HG02678 (cell line): ENCODE data around the gene C3orf20.
"Not testable (repeated sequence)": the region's sequence is repeated elsewhere in the genome, so short reads cannot be mapped to it uniquely, and the experiment has no call there.

Experiments
- ATAC-seq: cut with Tn5 transposase; IDR thresholded peaks from one replicate; pipeline ENCODE4 v1.9.1; 2021; ENCODE audit warnings: mild to moderate bottlenecking, moderate library complexity; ENCODE audit not compliant: unreplicated experiment

The C3orf20 gene

GRCh38 chr3:14752979-14753378 is 78.0 kb downstream of the C3orf20 start:
- ATAC-seq = not testable (repeated sequence)

DNA sequence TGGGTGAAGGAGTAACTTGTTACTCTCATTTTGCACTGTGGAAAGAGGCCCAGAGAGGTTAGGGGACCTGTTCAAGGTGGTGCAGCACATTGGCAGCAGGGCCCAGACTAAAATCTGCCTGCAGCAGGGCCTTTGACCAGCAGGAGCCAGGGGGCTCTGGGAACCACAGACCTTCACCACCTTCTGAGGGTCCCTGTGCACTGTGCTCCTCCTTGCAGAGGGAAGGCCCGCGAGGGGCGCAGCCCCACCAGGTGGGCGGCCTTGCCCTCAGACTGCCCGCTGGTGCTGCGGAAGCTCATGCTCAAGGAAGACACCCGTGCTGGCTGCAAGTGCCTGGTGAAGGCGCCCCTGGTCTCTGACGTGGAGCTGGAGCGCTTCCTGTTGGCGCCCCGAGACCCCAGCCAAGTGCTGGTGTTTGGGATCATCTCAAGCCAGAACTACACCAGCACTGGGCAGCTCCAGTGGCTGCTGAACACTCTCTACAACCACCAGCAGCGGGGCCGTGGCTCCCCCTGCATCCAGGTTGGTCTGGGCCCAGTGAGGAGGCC is 82.3 kb downstream of the C3orf20 start:
- ATAC-seq = no peak

- no peak for ATAC-seq
Measured at GRCh38 chr3:14758297-14758696, 83.4 kb downstream of the C3orf20 start.

DNA sequence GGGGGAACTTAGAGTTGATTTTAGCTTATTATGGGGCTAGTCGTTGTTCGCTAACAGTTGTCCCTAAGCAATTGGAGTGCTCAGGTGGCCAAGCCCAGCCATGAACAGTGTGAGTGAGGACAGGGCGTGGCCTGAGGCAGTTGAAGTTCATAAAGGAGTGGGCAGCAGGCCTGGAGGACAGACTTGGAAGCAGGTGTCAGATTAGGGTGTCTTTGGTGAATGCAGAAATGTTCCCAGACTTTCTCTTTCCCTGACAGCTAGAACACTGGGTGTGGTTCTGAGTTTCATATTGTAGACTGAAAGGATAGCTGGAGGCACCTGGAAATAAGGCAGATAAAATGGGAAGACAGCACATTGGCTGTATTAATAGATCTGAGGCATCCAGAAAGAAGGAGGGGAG is 84.0 kb downstream of the C3orf20 start:
- ATAC-seq = no peak

DNA sequence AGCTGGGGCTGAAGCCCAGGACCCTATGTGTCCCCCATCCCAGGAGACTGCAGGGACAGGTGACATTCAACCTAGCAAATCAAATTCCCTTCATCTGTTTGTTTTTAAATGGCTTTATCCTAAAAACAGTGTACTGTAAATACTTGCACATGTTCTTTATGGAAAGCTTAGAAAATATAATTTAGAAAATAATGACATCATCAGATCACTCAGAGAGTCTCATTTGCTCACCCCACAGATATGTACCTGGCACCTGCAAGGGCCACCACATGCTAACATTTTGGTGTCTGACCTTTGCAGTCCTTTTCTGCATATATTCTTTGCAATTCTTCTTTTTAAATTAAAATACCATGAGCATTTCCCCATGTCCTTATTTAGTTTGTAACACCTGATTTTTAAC is 85.2 kb downstream of the C3orf20 start:
- no peak for ATAC-seq

GRCh38 chr3:14761121-14761672 is 86.3 kb downstream of the C3orf20 start:
- no peak for ATAC-seq

- no peak for ATAC-seq
Measured at GRCh38 chr3:14761866-14762265, 86.9 kb downstream of the C3orf20 start.

DNA sequence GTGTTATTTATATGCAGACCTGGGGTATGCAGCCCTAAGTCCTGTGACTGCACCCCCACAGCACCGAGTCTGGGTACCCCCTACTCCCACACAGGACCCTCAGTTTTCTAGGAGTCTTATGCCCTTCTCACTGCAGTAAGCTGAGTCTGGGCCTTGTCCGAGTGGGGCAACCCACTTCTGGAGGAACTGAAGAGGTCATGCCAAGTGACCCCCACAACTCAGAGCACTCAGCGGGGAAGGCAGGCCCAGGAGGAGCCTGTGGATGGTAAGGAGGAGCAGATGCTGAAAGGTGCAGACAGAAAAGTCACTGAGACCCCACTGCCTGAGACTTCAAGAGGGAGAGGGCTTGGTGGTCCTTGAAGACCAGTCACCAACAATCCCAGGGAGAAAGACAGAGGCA is 87.8 kb downstream of the C3orf20 start:
- ATAC-seq = no peak

GRCh38 chr3:14764331-14765059 is 89.6 kb downstream of the C3orf20 start:
- ATAC-seq = no peak

GRCh38 chr3:14765060-14765400 is 90.1 kb downstream of the C3orf20 start:
- ATAC-seq = no peak

GRCh38 chr3:14765576-14766427 is 90.9 kb downstream of the C3orf20 start:
- no peak for ATAC-seq

DNA sequence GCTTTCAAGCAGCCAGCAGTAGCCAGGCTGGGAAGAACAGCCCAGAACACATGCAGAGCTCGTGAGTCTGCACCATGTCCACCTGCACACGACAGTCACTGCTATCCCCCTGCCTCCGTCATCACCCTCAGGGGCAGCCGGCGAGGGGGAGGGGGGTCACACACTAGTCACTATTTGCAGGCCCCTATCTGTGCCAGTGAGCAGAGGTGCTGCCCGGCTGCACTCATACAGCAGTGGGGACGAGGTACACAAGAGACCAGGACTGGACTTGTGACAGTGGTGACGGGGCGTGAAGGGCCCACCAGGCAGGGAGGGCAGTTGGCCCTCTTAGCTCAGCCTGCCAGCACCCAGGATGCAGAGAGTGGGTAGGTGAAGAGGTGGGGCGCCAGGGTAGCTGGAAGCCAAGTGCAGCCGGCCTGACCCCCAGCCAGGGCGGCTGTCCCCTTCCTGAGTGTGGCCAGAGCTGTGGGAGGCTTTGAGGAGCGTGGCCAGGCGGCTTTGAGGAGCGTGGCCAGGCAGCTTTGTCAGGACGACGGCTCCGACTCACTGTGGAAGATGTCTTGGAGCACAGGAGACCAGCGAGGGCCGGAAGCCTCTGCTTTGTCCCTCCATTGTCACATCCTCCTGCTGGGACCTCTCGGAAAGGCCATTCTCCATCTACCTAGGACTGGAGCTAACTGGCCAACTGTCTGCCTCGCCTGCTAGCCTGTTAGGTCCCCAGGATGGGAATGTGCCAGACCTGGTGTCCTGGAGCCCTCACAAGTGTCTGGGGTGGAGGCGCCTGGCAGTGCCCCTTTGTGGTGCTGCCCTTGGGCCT is 91.7 kb downstream of the C3orf20 start:
- no peak for ATAC-seq

DNA sequence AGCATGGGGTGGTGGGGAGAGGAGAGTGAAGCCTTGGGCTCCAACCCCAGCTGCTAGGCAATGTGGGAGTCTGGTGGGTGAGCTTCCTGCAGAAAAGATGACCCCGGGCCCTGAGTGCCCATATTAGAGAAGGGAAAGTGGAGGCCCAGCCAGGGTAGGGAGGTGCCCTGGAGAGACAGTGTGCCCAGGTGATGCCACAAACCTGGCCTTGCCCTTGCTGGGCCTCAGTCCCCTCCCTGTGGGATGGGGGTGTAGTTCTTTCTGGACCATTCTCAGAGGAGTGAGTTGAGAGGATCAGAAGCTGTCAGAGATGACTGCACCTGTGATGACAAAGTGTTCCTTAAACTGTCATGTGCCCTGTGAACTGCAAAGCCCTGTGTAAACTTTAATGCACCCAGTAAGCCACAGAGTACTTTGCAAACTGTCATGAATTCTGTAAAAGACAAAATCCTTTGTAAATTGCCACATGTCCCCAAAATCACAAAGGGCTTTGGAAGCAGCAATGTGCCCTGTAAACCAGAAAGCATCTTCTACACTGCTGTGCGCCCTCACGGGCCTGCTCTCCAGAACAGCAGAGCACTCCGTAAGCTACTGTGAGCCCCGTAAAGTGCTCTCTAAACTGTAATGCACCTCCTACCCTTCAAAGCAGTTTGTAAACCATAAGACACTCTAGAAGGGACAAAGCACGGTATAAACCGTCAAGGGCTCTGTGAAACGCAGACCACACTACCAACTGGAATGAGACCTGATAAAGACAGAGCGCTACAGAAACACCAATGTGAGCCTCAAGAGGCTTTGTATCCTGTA is 92.5 kb downstream of the C3orf20 start:
- no peak for ATAC-seq

DNA sequence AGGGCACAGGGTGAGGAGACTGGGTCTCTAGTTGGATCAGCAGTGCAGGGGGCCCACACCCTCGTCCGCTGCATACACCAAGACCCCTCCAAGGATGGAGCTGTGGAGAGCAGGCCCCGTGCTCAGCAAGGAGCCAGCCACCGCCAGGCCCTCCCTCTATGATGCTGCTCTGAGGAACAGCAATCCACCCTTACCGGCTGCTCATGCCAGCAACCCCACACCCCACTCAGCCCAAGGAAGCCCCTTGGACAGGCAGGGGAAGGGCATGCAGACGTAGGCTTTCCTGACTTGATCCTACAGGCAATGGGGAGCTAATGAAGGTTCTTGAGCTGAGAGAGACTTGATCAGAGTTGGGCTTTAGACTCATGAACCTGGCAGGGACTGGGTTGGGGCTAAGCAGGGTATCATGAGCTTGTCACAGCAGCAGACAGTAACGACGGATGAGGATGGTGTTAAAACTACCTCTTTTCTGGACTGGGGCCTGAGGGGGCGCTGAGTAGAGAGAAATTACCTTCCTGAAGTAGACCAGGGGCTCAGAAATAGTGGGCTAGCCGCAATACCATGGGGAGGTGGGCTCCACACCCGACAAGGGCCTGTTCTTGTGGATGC is 93.3 kb downstream of the C3orf20 start:
- ATAC-seq = no peak

- no peak for ATAC-seq
Measured at GRCh38 chr3:14768881-14769280, 93.9 kb downstream of the C3orf20 start.

GRCh38 chr3:14769544-14770325 is 94.8 kb downstream of the C3orf20 start:
- ATAC-seq = no peak

DNA sequence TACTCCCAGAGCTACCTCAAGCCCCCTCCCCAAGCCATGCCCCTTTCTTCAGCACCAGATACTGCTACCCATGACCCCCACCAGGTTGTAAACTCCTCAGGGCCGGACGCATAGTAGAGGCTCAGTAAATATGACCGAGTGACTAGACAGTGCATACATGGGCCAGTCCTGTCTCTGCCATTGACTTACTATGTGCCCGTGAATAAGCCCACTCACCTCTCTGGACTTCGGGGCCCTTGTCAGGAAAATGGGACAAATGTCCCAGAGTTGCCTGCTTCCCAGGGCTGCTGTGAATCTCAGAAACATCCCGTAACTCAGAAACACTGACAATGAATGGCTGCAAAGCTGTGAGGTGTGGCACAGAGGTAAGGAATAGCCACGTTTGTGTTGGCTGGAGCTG is 95.7 kb downstream of the C3orf20 start:
- ATAC-seq = no peak

GRCh38 chr3:14771593-14772497 is 96.9 kb downstream of the C3orf20 start:
- ATAC-seq = no peak
